GM21515 (cell line): ENCODE results near the gene IFNA8.
"Not testable (repeated sequence)": the region's sequence is repeated elsewhere in the genome, so short reads cannot be mapped to it uniquely, and the experiment has no call there.

Experiments used
- ATAC-seq: cut with Tn5 transposase; IDR thresholded peaks from one replicate; pipeline ENCODE4 v1.9.1; 2021; ENCODE audit not compliant: unreplicated experiment

Gene IFNA8

GRCh38 chr9:21408817-21409216 is at the start of gene IFNA8:
IFNA8 (plus strand) TSS chr9:21409117; CDS start chr9:21409177, 60 bp downstream.
- ATAC-seq: no peak

- no peak for ATAC-seq
Observed at GRCh38 chr9:21362287-21362686, 46.6 kb upstream of the IFNA8 start.

GRCh38 chr9:21367169-21367568 is 41.7 kb upstream of the IFNA8 start:
- ATAC-seq: peak; percentile 85

- no peak for ATAC-seq
Observed at GRCh38 chr9:21367957-21368356, 41.0 kb upstream of the IFNA8 start, which contains the start of gene IFNA13. IFNA13 (minus strand) TSS chr9:21368057; CDS start chr9:21368010, 47 bp downstream.

GRCh38 chr9:21371467-21371866 is 37.5 kb upstream of the IFNA8 start:
- ATAC-seq: not testable (repeated sequence)

GRCh38 chr9:21381448-21382339 is 27.2 kb upstream of the IFNA8 start:
- ATAC-seq: peak; percentile 99

GRCh38 chr9:21383627-21384026 is 25.3 kb upstream of the IFNA8 start:
- no peak for ATAC-seq

GRCh38 chr9:21385131-21385670 is 23.7 kb upstream of the IFNA8 start, which contains the start of gene IFNA2:
IFNA2 (minus strand) TSS chr9:21385398; CDS start chr9:21385329, 69 bp downstream.
- ATAC-seq: no peak

- ATAC-seq: peak; percentile 65
Observed at GRCh38 chr9:21392270-21392669, 16.6 kb upstream of the IFNA8 start.

- ATAC-seq: peak; percentile 75
Observed at GRCh38 chr9:21395778-21396717, 12.9 kb upstream of the IFNA8 start.

GRCh38 chr9:21398955-21399489 is 9.9 kb upstream of the IFNA8 start:
- ATAC-seq: no peak

- ATAC-seq: no peak
Observed at GRCh38 chr9:21399956-21400355, 9.0 kb upstream of the IFNA8 start.

GRCh38 chr9:21402386-21403251 is 6.3 kb upstream of the IFNA8 start:
- no peak for ATAC-seq

GRCh38 chr9:21404146-21404545 is 4.8 kb upstream of the IFNA8 start:
- no peak for ATAC-seq

GRCh38 chr9:21412107-21412506 is 3.2 kb downstream of the IFNA8 start:
- ATAC-seq: no peak

- ATAC-seq: no peak
Observed at GRCh38 chr9:21413151-21413550, 4.2 kb downstream of the IFNA8 start.

- no peak for ATAC-seq
Observed at GRCh38 chr9:21413624-21414023, 4.7 kb downstream of the IFNA8 start.

GRCh38 chr9:21414220-21414940 is 5.5 kb downstream of the IFNA8 start:
- ATAC-seq: no peak
